HG03575 (cell line): ENCODE results near the gene ADCY5.

Source experiments
- ATAC-seq: cut with Tn5 transposase; IDR thresholded peaks from one replicate; pipeline ENCODE4 v1.9.1; 2021; ENCODE audit not compliant: unreplicated experiment, insufficient number of reproducible peaks, low FRiP score; ENCODE audit errors: extremely low read depth

The ADCY5 gene

DNA sequence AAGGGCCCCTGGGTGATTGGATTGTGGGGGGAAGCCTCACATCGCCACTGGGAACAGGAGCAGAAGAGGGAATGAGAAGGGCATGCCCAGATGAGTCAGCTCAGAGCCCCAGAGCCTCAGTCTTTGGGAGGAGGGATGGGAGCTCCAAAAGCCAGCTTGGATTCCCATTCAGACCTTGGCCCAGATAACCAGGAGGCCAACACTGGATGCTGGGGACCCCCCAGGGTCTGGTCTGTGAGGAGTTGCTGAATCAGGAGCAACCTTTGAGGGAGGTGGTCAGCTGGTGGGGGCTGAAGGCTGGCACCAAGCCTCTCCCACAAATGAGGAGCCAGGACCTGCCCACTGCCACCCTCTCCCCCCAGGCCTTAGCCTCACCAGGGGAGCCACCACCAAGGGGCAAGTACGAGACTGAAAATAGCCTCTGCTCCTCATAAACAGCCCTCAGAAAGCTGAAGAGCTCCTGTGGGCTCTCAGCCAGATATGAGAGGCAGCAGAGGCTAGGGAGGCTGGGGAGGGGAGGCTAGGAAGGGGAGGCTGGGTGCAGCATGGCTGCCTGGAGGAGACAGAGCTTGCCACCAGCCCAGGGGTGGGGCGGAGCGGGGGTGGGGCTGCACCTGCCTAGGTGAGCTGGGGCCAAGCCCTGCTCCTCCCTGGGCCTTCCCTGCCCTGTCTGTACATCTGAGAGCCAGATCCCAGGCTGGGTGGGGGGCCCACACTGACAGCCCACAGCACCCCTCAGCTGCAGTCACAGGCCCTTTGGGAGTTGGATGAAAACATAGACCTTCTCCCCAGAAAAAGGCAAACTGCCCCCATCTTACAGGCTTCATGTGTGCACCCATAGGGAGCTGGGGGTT lies 147.3 kb downstream of the ADCY5 start:
- ATAC-seq: no peak

DNA sequence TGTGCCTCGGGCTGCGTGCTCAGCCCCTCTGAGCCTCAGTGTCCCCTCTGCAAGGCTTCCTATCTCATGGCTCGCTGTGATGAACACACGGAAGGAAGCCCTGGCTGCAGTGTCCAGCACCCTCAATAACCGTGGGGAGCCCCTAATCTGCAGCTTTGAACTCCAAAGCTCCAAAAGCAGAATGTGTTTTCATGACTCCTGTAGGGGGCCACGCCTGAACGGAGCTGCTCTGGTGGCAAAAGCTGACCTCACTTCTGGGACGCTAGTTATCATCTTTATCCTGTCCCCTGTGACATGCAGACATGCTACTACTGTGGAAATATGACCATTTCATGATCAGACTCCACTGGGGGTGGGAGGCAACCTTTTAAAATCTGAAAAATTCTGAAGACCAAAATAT lies 148.3 kb downstream of the ADCY5 start:
- no peak for ATAC-seq

DNA sequence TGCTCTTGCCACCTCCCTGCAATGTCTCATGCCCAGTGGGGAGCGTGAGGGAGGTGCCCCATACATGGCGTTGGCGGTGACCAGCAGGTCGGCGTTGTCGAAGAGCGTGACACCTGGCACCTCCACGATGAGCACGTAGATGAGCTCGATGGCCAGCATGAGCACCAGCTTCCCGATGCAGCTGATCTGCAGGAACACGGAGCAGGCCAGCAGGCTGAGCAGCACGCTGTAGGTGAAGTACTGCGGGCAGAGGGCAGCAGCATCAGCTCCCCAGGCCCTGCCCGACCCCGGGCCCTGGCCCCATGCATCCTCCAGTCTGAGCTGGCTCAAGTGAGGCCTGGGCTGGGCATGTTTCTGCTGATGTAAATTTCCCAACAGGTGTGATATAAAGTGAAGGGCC lies 148.8 kb downstream of the ADCY5 start:
- ATAC-seq: no peak

DNA sequence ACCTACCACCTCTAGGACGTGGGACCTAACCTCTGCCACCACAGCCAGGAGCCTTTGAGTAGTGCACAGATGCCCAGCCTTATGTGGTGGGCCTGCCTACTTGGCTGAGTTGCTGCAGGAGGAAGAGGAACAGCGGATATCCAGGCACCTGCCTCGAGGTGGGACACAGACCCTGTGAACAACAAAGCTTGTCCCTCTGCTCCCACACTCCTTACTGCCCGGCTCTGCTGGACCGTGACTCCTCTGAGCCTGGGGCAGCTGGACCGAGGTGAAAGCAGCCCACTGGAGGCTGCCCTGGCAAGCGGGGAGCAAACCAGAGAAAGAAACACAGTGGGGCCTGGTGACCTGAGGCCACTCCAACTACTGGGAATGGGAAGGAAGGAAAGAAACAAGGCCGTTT lies 149.3 kb downstream of the ADCY5 start:
- ATAC-seq: no peak

DNA sequence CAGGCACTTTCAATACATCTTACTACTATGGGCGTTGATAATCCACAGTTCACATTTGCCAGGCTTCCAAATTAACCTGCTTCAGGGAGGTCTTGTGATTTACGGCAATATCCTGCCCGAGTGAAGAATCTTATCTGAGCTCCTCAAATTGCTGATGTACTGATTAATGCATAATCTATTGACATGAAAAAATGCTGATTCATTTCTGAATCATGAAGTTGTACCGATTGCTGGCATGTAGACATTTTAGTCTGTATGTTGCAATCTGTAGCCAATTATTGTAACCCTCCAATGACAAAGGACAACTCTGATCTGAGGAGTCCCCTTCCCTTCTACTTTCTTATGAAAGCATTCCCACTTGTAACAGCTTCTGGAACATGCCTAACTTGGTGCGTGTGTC lies 150.0 kb downstream of the ADCY5 start:
- ATAC-seq: no peak

DNA sequence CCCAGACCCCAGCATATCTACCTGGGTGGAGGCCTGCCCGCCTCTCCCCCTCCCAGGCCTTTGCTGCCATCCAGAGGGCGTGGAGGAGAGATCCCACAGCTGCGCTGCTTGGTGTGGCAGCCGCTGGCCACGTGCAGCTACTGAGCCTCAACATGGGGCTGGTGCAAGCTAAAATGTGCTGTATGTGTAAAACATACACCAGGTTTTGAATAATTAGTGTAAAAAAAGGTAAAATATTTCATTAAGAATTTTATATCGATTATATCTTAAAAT lies 151.3 kb downstream of the ADCY5 start:
- no peak for ATAC-seq

DNA sequence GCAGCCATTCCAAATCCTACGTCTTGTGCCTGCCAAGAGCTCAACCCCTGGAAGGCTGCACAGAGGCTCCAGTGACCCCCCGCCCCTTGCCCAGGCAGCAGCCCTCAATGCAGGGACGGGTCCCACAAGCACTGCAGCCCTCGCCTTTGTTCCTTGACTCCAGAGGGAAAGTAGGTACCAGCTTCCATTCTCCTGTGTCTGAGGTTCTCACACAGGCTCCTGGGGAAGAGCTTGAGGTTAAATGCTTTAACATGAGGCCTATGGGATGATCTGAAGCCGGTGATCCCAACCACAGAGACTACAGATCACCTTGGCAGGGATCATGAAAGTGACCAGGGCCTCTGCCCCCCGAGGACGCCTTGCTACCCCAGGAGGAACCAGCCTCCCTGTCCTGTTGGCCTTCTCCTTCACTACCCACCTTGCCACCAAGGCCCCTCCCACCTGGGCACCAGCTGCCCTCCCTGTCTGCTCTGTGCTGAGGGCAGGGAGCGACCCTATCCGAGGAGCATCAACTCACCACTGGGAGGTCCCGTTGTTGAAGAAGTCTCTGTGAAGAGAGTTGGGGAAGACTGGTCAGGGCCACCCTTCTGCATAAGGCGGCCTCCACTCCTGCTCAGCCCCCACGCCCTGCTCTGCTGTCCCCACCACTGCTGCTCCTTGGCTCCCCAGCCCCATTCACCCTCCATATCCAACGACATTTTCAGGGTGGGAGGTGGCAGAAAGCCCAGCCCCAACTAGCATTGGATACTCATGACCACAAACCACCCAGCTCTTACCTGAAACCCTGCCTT lies 151.9 kb downstream of the ADCY5 start:
- ATAC-seq: no peak

DNA sequence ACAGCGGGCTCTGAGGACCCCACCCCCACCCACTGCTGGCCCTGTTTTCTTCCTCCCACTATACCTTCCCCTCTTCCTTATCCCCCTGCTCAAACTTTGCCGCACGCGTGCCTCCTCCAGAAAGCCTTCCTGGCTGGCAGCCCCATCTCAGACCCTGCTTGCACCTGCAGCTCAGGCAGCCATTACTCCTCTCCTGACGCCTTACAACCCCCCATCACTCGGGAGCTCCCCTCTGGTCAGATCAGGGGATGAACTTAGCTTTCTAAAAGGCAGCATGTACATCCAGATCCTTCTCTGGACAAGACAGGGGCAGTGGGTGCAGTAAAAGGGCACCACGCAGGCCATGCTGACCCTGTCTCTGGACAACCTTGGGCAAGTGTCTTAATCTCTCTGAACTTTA lies 152.6 kb downstream of the ADCY5 start:
- ATAC-seq: no peak

DNA sequence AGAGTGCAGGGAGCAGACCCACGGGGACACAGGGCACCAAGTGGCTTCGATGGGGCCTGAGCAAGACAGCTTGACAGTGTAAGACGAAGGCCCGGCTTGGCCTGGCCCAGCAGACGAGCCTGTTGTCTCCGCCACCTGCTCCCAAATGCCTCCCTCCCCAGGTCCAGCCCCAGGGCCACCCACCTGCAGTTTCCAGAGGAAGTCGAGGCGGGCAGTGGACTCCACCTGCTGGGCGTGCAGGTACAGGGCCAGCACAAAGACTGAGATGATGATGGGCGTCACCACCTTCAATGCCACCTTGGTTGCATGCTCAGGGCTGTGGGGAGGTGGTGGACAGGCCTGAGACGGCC lies 153.0 kb downstream of the ADCY5 start:
- ATAC-seq: no peak

DNA sequence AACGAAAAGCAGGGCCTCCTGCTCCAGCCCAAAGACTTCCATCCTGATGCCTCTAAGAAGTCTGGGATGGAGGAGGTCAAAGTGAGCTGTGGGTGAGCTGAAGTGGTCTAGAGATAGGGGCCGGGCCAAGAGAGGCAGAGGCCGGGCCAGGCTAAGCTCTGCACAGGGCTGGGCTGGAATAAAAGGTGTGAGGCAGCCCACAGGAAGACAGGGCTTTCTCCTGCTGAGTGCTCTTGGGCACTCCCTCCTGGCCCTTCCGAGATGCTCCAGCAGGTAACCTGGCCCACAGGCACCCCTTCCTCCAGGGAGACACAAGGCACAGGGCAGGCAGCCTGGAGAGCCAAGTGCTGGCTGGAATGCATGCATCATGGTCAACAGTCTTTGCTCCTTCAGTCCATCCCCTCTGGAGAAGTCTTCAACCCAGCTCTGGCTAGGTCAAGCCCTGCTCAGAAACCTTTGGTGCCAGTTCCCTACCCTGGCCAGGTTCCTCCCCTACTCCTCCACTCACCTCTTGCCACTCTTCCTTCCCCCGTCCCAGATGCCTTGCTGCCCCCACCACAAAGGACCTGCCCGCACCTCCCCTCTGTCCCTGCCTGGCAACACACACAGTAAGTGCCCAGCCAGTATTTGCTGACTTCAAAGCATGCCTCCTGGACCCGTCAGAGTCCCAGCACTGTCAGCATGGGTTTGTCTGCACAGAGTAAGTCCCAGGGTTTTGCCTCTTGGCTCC lies 153.6 kb downstream of the ADCY5 start:
- ATAC-seq: no peak

DNA sequence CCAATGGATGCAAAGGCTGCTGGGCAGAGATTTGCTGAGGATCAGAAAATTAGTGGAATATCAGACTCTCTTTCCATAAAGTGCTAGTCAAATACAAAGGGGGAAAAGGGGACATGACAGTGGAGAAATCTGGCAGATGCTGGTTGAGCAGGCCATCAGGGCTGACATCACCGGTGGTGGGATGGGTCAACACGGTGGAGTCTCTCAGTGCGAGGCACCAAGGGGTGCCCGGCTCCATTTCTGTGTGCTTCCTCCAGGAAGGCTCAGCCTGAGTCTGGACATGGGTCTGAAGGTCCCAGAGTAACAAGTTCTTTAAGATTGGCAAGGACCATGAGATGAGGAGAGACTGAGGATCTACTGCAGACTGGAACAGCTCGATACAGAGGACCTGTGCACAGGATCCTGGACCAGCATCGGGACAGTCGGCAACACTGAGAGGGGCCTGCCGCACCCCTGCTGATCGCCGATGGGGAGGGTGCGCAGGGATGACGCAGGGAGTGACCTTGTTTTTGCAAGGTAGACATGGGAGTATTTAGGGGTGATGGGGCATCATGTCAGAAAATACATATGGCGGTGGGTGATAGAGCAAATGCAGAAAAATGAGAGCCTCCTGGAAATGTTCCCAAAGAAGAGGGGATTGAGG lies 154.5 kb downstream of the ADCY5 start:
- no peak for ATAC-seq

DNA sequence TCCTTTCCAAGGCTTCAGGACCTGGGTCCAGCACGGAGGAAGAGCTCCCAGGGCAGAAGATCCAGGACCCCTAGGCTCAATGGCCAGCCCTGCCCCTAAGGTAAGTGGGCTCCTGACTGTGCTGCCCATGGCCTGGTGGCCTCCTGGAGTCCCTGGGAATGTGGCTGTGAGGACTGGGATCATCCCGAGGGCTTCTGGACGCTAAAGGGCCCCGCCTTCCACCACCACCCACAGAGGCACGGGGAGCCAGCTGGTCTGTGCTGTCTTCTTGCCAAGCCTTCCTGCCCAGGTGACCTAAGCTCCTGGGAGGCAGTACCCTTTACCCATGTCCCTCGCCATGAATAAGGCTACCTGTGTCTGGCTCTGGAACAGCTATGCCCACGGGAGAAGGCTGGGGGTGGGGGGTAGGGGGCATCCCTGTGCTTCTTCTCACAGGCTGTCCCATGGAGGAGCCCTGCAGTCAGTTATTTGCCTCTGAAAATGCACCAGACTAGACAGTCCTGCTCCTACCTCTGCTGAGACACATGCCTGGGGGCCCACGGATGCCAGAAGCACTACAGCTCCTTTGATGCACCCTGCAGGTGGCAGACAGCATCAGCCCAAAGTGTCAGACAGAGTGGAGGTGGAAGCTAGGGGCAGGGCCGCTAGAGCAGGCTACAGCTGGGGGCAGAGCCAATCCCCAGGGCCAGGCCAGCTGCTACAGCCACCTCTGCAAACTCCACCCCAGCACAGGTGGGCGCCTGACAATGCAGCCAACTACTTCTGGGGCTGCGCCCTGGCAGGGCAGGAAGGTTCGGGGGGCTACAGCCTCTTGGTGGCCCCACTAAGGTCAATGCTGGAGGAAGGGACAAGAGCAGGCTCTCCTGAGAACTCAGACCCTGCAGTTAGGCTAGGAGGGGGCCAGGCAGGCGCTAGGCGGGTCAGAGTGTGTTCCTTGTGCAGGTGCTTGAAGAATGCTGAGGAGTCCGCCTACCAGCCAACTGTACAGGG lies 156.3 kb downstream of the ADCY5 start:
- ATAC-seq: no peak

DNA sequence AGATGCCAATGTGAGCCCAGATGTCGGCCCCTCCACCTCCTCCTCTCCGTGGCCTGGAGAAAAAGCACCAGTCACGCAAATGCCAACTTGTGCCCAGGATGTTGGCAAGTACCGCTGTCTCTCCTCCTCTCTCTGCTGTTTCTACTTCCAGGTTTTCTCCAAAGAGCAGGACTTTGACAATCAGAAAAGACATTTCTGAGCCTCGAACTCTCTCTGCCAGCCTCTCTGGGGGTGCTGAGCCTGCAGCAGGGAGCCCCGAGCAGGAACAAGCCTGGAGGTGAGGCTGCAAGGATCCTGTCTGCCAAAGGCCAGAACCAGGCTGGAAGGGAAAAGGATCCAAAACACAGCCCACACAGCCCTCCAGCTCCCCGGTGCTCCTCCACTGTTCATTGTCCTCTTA lies 157.5 kb downstream of the ADCY5 start:
- ATAC-seq: no peak

DNA sequence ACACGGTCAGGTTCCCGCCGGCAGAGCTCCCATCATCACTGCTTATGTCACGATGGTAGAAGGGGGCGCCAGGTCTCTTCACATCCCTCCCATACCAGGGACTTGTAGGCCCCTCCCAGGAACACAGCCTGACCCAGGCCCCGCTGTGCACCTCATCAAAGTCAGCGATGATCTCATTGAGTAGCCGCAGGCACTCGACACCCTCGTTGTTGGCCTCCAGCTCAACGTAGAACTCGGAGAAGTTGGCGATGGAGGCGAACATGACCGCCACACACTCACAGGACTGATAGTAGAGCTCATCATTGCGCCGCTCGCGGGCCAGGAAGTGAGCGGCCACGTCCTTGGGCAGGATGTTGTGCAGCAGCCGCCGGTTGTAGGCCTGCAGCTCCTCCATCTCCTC lies 157.9 kb downstream of the ADCY5 start:
- ATAC-seq: no peak

DNA sequence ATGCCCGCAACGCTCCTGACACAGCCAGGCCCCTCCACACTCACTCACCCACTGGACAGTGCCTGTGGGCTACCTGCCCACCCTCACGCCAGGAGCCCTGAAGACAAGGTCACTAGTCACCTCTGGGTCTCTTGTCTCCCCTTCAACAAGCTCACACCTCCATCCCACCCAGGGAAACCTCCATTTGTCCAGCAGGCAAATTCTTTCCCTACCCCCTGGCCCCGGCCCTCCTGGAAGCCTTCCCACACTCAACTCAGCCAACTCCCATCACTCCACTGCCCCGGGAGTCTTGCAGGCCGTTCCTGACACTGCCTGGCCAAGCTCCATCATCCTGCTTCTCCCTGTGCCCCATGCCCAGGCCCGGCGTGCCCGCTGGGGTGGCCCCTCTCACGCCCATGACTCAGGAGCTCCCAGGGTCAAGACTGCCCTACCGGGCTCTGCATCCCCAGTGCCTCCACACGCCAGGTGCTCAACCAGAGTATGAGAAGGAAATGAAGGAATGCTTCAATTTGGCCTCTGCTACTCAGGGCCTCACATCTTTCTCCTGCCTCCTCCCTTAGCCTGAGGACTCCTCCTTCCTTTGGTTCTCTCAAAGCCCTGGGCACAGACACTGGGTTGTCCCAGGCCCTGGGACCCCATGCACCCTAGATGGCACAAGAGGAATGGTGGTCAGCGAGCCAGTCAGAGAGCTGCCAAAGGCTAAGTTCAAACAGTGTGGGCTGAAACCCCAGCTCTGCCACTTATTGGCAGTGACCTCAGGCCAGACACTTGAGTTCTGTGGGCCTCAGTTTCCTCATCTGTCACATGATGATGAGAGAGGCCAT lies 158.6 kb downstream of the ADCY5 start:
- ATAC-seq: no peak

DNA sequence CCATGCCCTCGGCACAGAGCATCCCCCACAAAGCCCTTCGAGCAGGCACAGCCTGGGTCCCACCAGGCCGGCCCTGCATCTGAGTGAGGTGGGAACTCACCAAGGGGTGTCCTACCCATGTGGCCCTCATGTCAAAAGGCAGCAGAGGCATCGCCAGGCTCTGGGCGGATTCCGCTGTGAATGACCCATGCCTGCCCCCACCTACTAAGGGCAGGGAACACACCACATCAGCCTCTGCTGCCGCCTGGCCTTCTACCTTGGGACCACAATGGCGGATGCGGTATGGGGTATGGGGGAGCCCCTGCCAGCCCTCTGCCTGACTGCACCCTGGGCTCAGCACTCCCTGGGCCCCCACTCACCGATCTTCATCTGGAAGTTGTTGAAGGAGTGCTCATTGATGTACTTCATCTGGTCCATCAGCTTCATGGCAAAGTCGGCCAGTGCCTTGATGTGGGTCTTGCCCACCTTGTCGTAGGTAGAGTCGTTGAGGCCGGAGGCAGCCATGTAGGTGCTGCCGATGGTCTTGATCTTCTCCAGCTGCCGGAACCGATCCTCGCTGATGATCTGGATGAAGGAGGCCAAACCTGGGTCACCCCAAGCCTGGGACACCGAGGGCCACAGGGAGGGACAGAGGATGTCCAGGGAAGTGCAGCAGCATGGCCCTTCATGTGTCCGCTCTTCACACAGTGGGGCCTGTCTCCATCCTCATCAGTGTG lies 159.3 kb downstream of the ADCY5 start:
- ATAC-seq: no peak

DNA sequence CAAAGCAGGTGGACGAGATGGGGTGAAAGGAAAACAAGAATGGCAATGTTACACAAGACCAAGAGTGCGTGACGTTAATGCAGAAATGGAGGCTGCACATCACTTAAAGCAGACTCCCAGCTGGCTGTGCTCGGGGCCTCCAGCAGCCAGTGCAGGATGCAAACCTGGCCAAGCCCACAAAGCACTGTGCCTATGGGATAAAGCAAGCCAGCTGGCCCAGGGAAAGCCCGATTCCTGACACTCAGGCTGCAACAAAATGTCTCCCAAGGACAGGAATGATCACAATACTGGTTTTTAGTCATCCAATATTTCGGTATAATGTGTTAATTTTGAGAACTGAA lies 161.0 kb downstream of the ADCY5 start:
- no peak for ATAC-seq
